ENCODE results near the gene NELFA. TPM values are rescaled to one million over a fixed set of nuclear protein-coding genes. Genes with fewer than 3 reads are reported as not detected.

Gene NELFA
- total and polyA plus RNA-seq, 2 of the 4 experiments (the other 2 are of a cell fraction), result 4.3 to 21.9 TPM

DNA sequence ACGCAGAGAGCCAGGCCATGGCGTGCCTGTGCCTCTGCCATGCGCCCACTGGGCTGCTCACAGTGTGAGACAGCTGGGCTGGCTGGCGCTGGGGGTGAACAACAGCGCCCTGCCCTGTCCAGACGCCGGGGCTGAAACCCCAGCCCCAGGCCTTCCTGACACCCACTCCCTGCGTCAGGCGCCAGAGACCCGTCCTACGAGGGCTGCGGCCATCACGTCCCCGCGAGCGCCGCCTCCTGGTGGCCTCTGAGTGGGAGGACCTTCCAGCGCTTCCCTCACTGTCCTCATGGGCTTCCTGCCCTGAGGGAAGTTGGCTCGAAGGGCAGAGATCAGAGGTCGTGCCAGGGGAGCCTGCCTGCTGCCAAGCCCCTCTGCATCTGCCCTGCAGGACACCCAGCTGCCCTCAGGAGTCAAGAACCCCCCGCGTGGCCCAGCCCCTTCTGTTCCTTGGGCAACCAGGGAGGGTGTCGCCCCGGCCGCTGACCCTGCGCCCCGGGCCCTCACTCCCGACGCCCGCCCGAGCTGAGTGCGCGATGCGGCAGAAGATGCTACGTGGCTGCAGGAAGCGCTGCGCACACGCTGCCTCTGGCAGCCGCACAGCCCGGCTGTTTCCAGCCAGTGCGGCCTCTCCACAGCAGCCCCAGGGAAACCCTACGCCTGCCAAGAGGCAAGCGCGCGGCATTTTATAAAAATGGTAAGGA lies 16.2 kb downstream of the NELFA start:
- H3K9me1 ChIP-seq (ENCODE audit: insufficient read depth, low read length), result peaks cover 15% of the 10 kb centered on the region
- H2AK9ac ChIP-seq (replicated peaks; ENCODE audit: low read depth, low read length, poor library complexity), result no peak overlapping the region
- dilution Hi-C loops (cut with HindIII; ENCODE audit: low sequenced_read_pairs, unreplicated experiment), result no loop called here
- no peak overlapping the region for H2BK120ac ChIP-seq (ENCODE audit: low read depth, low read length)
- no peak overlapping the region for H4K5ac ChIP-seq (ENCODE audit: low read depth, low read length)
- H4K8ac ChIP-seq (ENCODE audit: low read depth in 2 of 2, low read length in 2 of 2), result no peak overlapping the region
- no peak overlapping the region for H4K91ac ChIP-seq (ENCODE audit: insufficient read depth, low read depth, low read length)
- intact Hi-C loops (cut with micrococcal nuclease), result no loop called here
- 91% methylated on average over 12 of the region's 45 CpGs; no CpG with 5 or more reads in 1 of the 2 experiments for WGBS, 2 experiments (ENCODE audit: extremely low coverage in 2 of 2, insufficient read length in 1 of 2)
- H2AFZ ChIP-seq (replicated peaks; ENCODE audit: low read length, poor library complexity), result no peak overlapping the region
- H3K23ac ChIP-seq (ENCODE audit: low read depth, low read length), result no peak overlapping the region
- no peak overlapping the region for H2BK15ac ChIP-seq (ENCODE audit: low read depth, low read length)
- no peaks in the 10 kb centered on the region for H3K4me1 ChIP-seq (ENCODE audit: control insufficient read depth, insufficient read depth, low read length)
- no peak overlapping the region for H3K18ac ChIP-seq (ENCODE audit: low read depth, low read length)
- no peak overlapping the region for H3K14ac ChIP-seq (replicated peaks; ENCODE audit: low read depth, low read length)
- no peak overlapping the region for H3K4ac ChIP-seq (ENCODE audit: low read depth, low read length)
- no peak overlapping the region for H3K27ac ChIP-seq (ENCODE audit: insufficient read depth, low read length)
- DNase-seq (no peak), ATAC-seq (ENCODE audit: low read depth) (no peak)
- peaks cover 29 to 38% of the 10 kb centered on the region in 2 experiments for H3K79me1 ChIP-seq (ENCODE audit: low read depth in 1 of 2, low read length in 2 of 2)
- H3K9me3 ChIP-seq (ENCODE audit: control insufficient read depth, insufficient read depth, low read length), result peaks cover 1% of the 10 kb centered on the region
- H3K27me3 ChIP-seq (ENCODE audit: control insufficient read depth, insufficient read depth, low read length), result no peaks in the 10 kb centered on the region
- POLR2A ChIA-PET (ENCODE audit: unreplicated experiment), result no interaction called here
- H3K56ac ChIP-seq (ENCODE audit: extremely low read depth, insufficient read depth, low read length), result no peak overlapping the region
- no peak overlapping the region for H3K4me2 ChIP-seq (ENCODE audit: low read depth, low read length)
- H2BK5ac ChIP-seq (ENCODE audit: low read depth, low read length, poor library complexity, severe bottlenecking), result no peak overlapping the region
- H2AK5ac ChIP-seq (ENCODE audit: low read depth, low read length), result no peak overlapping the region
- in situ Hi-C loops (cut with MboI; ENCODE audit: low sequenced_read_pairs), result no loop called here
- H3K4me3 ChIP-seq (ENCODE audit: insufficient read depth, low read depth, low read length), result no peak overlapping the region
- no peak overlapping the region for H3K9ac ChIP-seq (ENCODE audit: low read depth, low read length)
- BruUV-seq (replicated peaks), result no TSS peak
- no peak for TF ChIP-seq RFX5 (IDR thresholded peaks at IDR 0.05; ENCODE audit: low read depth, low read length)
- TF ChIP-seq BHLHE40 (IDR thresholded peaks at IDR 0.05; ENCODE audit: low read depth, low read length), result no peak
- TF ChIP-seq MAZ (IDR thresholded peaks at IDR 0.05; ENCODE audit: borderline replicate concordance, low read depth, low read length), result no peak
- TF ChIP-seq CHD1 (IDR thresholded peaks at IDR 0.05; ENCODE audit: low read depth, low read length), result no peak
- no peak for TF ChIP-seq RCOR1 (IDR thresholded peaks at IDR 0.05; ENCODE audit: insufficient replicate concordance, low read length)
- no peak for TF ChIP-seq CEBPB (IDR thresholded peaks at IDR 0.05; ENCODE audit: low read depth, low read length)
- no peak for TF ChIP-seq POLR2A (IDR thresholded peaks at IDR 0.05; ENCODE audit: low read depth, low read length)
- TF ChIP-seq, protein P1, sequence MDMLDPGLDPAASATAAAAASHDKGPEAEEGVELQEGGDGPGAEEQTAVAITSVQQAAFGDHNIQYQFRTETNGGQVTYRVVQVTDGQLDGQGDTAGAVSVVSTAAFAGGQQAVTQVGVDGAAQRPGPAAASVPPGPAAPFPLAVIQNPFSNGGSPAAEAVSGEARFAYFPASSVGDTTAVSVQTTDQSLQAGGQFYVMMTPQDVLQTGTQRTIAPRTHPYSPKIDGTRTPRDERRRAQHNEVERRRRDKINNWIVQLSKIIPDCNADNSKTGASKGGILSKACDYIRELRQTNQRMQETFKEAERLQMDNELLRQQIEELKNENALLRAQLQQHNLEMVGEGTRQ (IDR thresholded peaks at IDR 0.05; ENCODE audit: low read depth, low read length), result no peak
- no peak for TF ChIP-seq NFE2L2 (IDR thresholded peaks at IDR 0.05; ENCODE audit: low read depth, low read length)
- TF ChIP-seq FOS (IDR thresholded peaks at IDR 0.05; ENCODE audit: low read depth, low read length), result no peak
- TF ChIP-seq SMC3 (IDR thresholded peaks at IDR 0.05; ENCODE audit: low read depth, low read length), result no peak
- no peak for TF ChIP-seq MAFK (IDR thresholded peaks at IDR 0.05; ENCODE audit: low read depth, low read length)
- TF ChIP-seq RAD21 (IDR thresholded peaks at IDR 0.05; ENCODE audit: low read length), result no peak
- H3K36me3 ChIP-seq (ENCODE audit: control insufficient read depth, insufficient read depth, low read length), result peaks cover 20% of the 10 kb centered on the region
- H2BK20ac ChIP-seq (ENCODE audit: low read depth, low read length), result no peak overlapping the region
- CTCF ChIA-PET, result no interaction called here
- H4K20me1 ChIP-seq (ENCODE audit: insufficient read depth, low read length), result peaks cover 23% of the 10 kb centered on the region; the same call in 1 of the 2 replicates
